ENCODE measurements around the gene CLIC4.

- TF ChIP-seq POLR2AphosphoS5 (IDR thresholded peaks at IDR 0.05; ENCODE audit: insufficient read depth in 1 of 2, low read depth in 1 of 2), result no peak
- TF ChIP-seq POLR2A (IDR thresholded peaks at IDR 0.05), result no peak
- TF ChIP-seq CTCF (IDR thresholded peaks at IDR 0.05), result no peak
Measured at GRCh38 chr1:24856787-24857506, 111.7 kb downstream of the CLIC4 start.
